Astrocyte of the spinal cord (primary cell): ENCODE measurements around the gene LRRC47.

Experiments used
- DNase-seq: peaks from one replicate; pipeline ENCODE4 v3.0.0; 2011; ENCODE audit warnings: low read depth, low spot score
- H3K4me3 ChIP-seq: 2 replicates; pipeline ENCODE4 v1.5.1; 2011; ENCODE audit warnings: low read depth, mild to moderate bottlenecking, low read length, moderate library complexity
- CTCF ChIP-seq: IDR thresholded peaks from 2 replicates; pipeline ENCODE4 v1.5.1; 2012; ENCODE audit warnings: low read depth, mild to moderate bottlenecking, low read length, inconsistent platforms
- in situ Hi-C: cut with HindIII; loops from 2 replicates; pipeline ENCODE4 v1.10.0; 2017; ENCODE audit warnings: low sequenced_read_pairs

The LRRC47 gene

DNA sequence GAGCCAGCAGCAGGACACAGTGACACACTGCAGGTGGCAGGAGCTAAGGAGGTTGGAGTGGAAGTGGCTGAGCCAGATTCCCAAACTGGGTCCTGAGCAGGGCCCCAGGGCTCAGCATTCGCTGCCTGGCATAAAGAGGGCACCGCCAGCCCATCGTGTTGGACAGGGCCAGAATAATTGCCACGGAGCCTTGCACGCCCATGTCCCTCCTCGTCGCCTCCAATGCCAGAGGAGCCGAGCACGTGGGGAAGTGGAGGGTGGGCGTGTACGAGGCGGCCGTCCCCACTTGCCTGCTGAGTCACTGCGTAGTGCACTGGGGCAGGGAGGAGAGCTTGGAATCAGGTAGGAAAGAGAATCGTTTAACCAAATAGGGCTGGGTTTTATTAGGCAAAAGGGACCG, 26.1 kb upstream of the LRRC47 start:
- in situ Hi-C loops = no loop called here

GRCh38 chr1:3821908-3822307, 25.6 kb upstream of the LRRC47 start:
- H3K4me3 ChIP-seq = no peak overlapping the region
- in situ Hi-C loops = no loop called here
- no peak for DNase-seq
- TF ChIP-seq CTCF = no peak

More for the DNA sequence above, 26.1 kb upstream of the LRRC47 start:
- H3K4me3 ChIP-seq = no peak overlapping the region
- DNase-seq = no peak
- no peak for TF ChIP-seq CTCF

- in situ Hi-C loops = no loop called here
- H3K4me3 ChIP-seq = no peak overlapping the region
- TF ChIP-seq CTCF = no peak
- DNase-seq = no peak
Observed at GRCh38 chr1:3821447-3821846, 25.1 kb upstream of the LRRC47 start.

DNA sequence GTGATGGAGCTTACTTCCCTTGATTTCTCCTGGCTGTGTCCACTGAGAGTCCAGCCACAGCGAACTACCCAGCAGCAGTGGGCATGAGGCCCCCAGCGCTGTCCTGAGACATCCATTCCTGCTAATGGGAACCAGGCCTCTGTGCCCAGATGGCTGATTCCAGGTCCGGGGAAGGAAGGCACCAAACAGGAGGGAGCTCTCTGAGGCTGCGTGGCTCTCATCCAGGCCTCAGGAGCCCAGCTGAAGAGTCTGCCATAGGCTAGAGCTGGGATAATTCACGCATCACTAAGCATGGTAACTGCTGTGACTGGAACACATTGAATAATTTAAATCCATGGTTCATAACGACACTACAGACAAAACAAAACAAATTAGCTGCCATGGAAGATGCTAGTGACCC, 24.7 kb upstream of the LRRC47 start:
- in situ Hi-C loops = no loop called here
- no peak for TF ChIP-seq CTCF
- no peak overlapping the region for H3K4me3 ChIP-seq
- DNase-seq = no peak

DNA sequence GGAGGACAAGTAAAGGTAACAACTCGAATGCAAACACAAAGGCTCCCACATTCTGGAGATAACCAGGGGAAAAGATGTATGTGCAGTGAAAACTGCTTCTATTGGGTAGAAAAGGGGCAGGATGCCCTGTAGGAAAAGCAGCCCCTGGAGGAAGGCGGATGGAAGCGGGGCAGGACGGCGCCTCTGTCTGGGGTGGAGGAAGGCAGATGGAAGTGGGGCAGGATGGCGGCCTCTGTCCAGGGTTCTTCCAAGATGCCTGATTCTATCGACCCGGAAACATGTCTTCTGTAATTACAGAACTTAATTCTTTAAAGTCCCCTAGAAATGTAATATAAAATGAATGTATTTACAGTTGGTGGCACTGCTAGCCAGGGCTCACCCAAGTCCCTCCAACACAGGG, 24.0 kb upstream of the LRRC47 start:
- TF ChIP-seq CTCF = no peak
- in situ Hi-C loops = no loop called here

GRCh38 chr1:3819771-3820200, 23.5 kb upstream of the LRRC47 start:
- DNase-seq = no peak
- in situ Hi-C loops = no loop called here
- no peak for TF ChIP-seq CTCF
- no peak overlapping the region for H3K4me3 ChIP-seq

More for the DNA sequence above, 24.0 kb upstream of the LRRC47 start:
- no peak overlapping the region for H3K4me3 ChIP-seq
- DNase-seq = no peak
